ACC112 (cell line): Measurements from ENCODE around the gene LONP2.
"Not testable (repeated sequence)": the region's sequence is repeated elsewhere in the genome, so short reads cannot be mapped to it uniquely, and the experiment has no call there.

Experiments used
- H2AFZ ChIP-seq: fragments of 200-600 bp; sonication (generic); one replicate; pipeline ENCODE4 v1.6.0; 2017; ENCODE audit warnings: antibody characterized with exemption, low read length; ENCODE audit not compliant: unreplicated experiment
- H3K27ac ChIP-seq: fragments of 200-600 bp; sonication (generic); 2 replicates; pipeline ENCODE4 v1.5.1; 2014; ENCODE audit warnings: low read depth, mild to moderate bottlenecking, antibody characterized with exemption, low read length, moderate library complexity
- H3K27me3 ChIP-seq: fragments of 200-600 bp; sonication (generic); 2 replicates; pipeline ENCODE4 v1.6.1; 2014; ENCODE audit warnings: mild to moderate bottlenecking, antibody characterized with exemption, low read length, moderate library complexity, mixed read lengths; ENCODE audit not compliant: insufficient read depth
- H3K36me3 ChIP-seq: fragments of 200-600 bp; sonication (generic); 2 replicates; pipeline ENCODE4 v1.6.1; 2016; ENCODE audit warnings: mild to moderate bottlenecking, antibody characterized with exemption, low read length, moderate library complexity, mixed read lengths; ENCODE audit not compliant: insufficient read depth
- H3K4me1 ChIP-seq: fragments of 200-600 bp; sonication (generic); one replicate; pipeline ENCODE4 v1.6.1; 2016; ENCODE audit warnings: low read length, mixed read lengths; ENCODE audit not compliant: insufficient read depth, unreplicated experiment, control insufficient read depth
- H3K4me3 ChIP-seq: fragments of 200-600 bp; sonication (generic); 2 replicates; pipeline ENCODE4 v1.5.1; 2014; ENCODE audit warnings: mild to moderate bottlenecking, low read depth, low read length
- H3K79me2 ChIP-seq: fragments of 200-600 bp; sonication (generic); one replicate; pipeline ENCODE4 v1.6.0; 2016; ENCODE audit warnings: low read length; ENCODE audit not compliant: control insufficient read depth, unreplicated experiment, insufficient read depth

Gene LONP2

GRCh38 chr16:48240147-48240546 is 4.0 kb upstream of the LONP2 start:
- not testable (repeated sequence) for H3K4me3 ChIP-seq, H3K27ac ChIP-seq, H2AFZ ChIP-seq, H3K4me1 ChIP-seq, H3K36me3 ChIP-seq, H3K27me3 ChIP-seq
- peaks cover 10% of the 10 kb centered on the region for H3K79me2 ChIP-seq

- peak overlapping the region; percentile 94 for H3K4me3 ChIP-seq
- peaks cover 16% of the 10 kb centered on the region for H3K4me1 ChIP-seq
- H3K27ac ChIP-seq = peak overlapping the region; percentile 48; the same call in 1 of the 2 replicates
- no peaks in the 10 kb centered on the region for H3K27me3 ChIP-seq
- H2AFZ ChIP-seq = peak overlapping the region; percentile 94
- H3K79me2 ChIP-seq = peaks cover 52% of the 10 kb centered on the region
- no peaks in the 10 kb centered on the region for H3K36me3 ChIP-seq
Observed at GRCh38 chr16:48244863-48245195, 729 bp downstream of the LONP2 start.

- peak overlapping the region; percentile 94 for H3K4me3 ChIP-seq
- H3K79me2 ChIP-seq = peaks cover 60% of the 10 kb centered on the region
- H3K27me3 ChIP-seq = no peaks in the 10 kb centered on the region
- no peaks in the 10 kb centered on the region for H3K36me3 ChIP-seq
- H2AFZ ChIP-seq = no peak overlapping the region
- peaks cover 16% of the 10 kb centered on the region for H3K4me1 ChIP-seq
- no peak overlapping the region for H3K27ac ChIP-seq
Observed at GRCh38 chr16:48246066-48246465, 2.0 kb downstream of the LONP2 start.

GRCh38 chr16:48247311-48247710 is 3.2 kb downstream of the LONP2 start, which contains the start of gene ABCC11:
Gene ABCC11 (minus strand): TSS chr16:48247539. CDS start chr16:48231921, 15,618 bp downstream.
- peaks cover 16% of the 10 kb centered on the region for H3K4me1 ChIP-seq
- H2AFZ ChIP-seq = no peak within 1 kb of the TSS
- no peak within 1 kb of the TSS for H3K27ac ChIP-seq
- no peaks in the 10 kb centered on the region for H3K27me3 ChIP-seq
- peaks cover 65% of the 10 kb centered on the region for H3K79me2 ChIP-seq
- no peaks in the 10 kb centered on the region for H3K36me3 ChIP-seq
- peak within 1 kb of the TSS; percentile 94 for H3K4me3 ChIP-seq

GRCh38 chr16:48250520-48251278 is 6.6 kb downstream of the LONP2 start:
- H3K4me1 ChIP-seq = peaks cover 10% of the 10 kb centered on the region
- H3K36me3 ChIP-seq = peaks cover 5% of the 10 kb centered on the region; the same call in 1 of the 2 replicates
- no peak overlapping the region for H3K27ac ChIP-seq
- no peak overlapping the region for H3K4me3 ChIP-seq
- no peak overlapping the region for H2AFZ ChIP-seq
- H3K27me3 ChIP-seq = no peaks in the 10 kb centered on the region
- H3K79me2 ChIP-seq = peaks cover 52% of the 10 kb centered on the region

GRCh38 chr16:48252013-48252412 is 7.9 kb downstream of the LONP2 start:
- Histone ChIP-seq H3K4me1 (no peaks in the 10 kb centered on the region), H2AFZ (no peak overlapping the region), H3K79me2 (peaks cover 38% of the 10 kb centered on the region), H3K4me3 (no peak overlapping the region), H3K27me3 (no peaks in the 10 kb centered on the region), H3K36me3 (peaks cover 5% of the 10 kb centered on the region; the same call in 1 of the 2 replicates), H3K27ac (no peak overlapping the region)

GRCh38 chr16:48256579-48257177 is 12.6 kb downstream of the LONP2 start:
- Histone ChIP-seq H2AFZ (no peak overlapping the region), H3K4me3 (no peak overlapping the region), H3K79me2 (peaks cover 2% of the 10 kb centered on the region), H3K36me3 (peaks cover 20% of the 10 kb centered on the region), H3K4me1 (no peaks in the 10 kb centered on the region), H3K27ac (no peak overlapping the region), H3K27me3 (no peaks in the 10 kb centered on the region)

- Histone ChIP-seq H3K79me2 (no peaks in the 10 kb centered on the region), H3K4me3 (no peak overlapping the region), H3K4me1 (no peaks in the 10 kb centered on the region), H3K36me3 (peaks cover 32% of the 10 kb centered on the region), H2AFZ (no peak overlapping the region), H3K27me3 (no peaks in the 10 kb centered on the region), H3K27ac (no peak overlapping the region)
Observed at GRCh38 chr16:48261569-48261968, 17.5 kb downstream of the LONP2 start.

- no peak overlapping the region for H3K4me3 ChIP-seq
- no peaks in the 10 kb centered on the region for H3K27me3 ChIP-seq
- H3K36me3 ChIP-seq = peaks cover 32% of the 10 kb centered on the region
- H3K27ac ChIP-seq = no peak overlapping the region
- no peaks in the 10 kb centered on the region for H3K79me2 ChIP-seq
- H3K4me1 ChIP-seq = no peaks in the 10 kb centered on the region
- no peak overlapping the region for H2AFZ ChIP-seq
Observed at GRCh38 chr16:48262631-48263030, 18.5 kb downstream of the LONP2 start.

- Histone ChIP-seq H3K4me3 (no peak overlapping the region), H3K27me3 (no peaks in the 10 kb centered on the region), H3K27ac (no peak overlapping the region), H3K79me2 (no peaks in the 10 kb centered on the region), H2AFZ (no peak overlapping the region), H3K36me3 (0 out of 2 replicates have a peak, but pooled peaks cover 4% of the 10 kb centered on the region), H3K4me1 (no peaks in the 10 kb centered on the region)
Observed at GRCh38 chr16:48269011-48269410, 24.9 kb downstream of the LONP2 start.

- H2AFZ ChIP-seq = no peak overlapping the region
- H3K79me2 ChIP-seq = no peaks in the 10 kb centered on the region
- no peaks in the 10 kb centered on the region for H3K4me1 ChIP-seq
- H3K4me3 ChIP-seq = no peak overlapping the region
- no peak overlapping the region for H3K27ac ChIP-seq
- H3K36me3 ChIP-seq = peaks cover 6% of the 10 kb centered on the region; the same call in 1 of the 2 replicates
- H3K27me3 ChIP-seq = no peaks in the 10 kb centered on the region
Observed at GRCh38 chr16:48271728-48272127, 27.6 kb downstream of the LONP2 start.
